K562 (cell line): ENCODE results near the gene PPP1R14C. TPM values are rescaled to one million over a fixed set of nuclear protein-coding genes. Genes with fewer than 3 reads are reported as not detected.

ENCODE experiments used
- ARNT ChIP-seq, 2 experiments: fragments of 450-650 bp; IDR thresholded peaks; 2 replicates each; pipeline ENCODE4 v1.6.1; 2016; ENCODE audit warnings: mild to moderate bottlenecking in 1 of 2
- EZH2 ChIP-seq: IDR thresholded peaks from 2 replicates; pipeline ENCODE4 v1.6.1; 2012; ENCODE audit warnings: low read depth, mild to moderate bottlenecking, inconsistent platforms, low read length, borderline replicate concordance
- FOXJ3 ChIP-seq: sonication (generic); formaldehyde crosslinking; IDR thresholded peaks from 2 replicates; pipeline ENCODE4 v1.4.0; 2020; ENCODE audit warnings: mild to moderate bottlenecking, missing genetic modification reagents
- MAZ ChIP-seq, 2 experiments: fragments of 450-650 bp in 1 of 2; sonication (generic) in 1 of 2; formaldehyde crosslinking; IDR thresholded peaks in 1 of 2; conservative IDR thresholded peaks in 1 of 2; 2 replicates each; pipeline versions ENCODE4 v1.4.0 to v1.5.0; 2020; ENCODE audit warnings: mild to moderate bottlenecking in 1 of 2, missing genetic modification reagents in 1 of 2
- PML ChIP-seq: IDR thresholded peaks from 2 replicates; pipeline ENCODE4 v1.6.1; 2012; ENCODE audit warnings: low read length, inconsistent platforms
- SREBF2 ChIP-seq: sonication (generic); formaldehyde crosslinking; IDR thresholded peaks from 2 replicates; pipeline ENCODE4 v1.4.0; 2020; ENCODE audit warnings: mild to moderate bottlenecking, missing genetic modification reagents
- TAF15 ChIP-seq: fragments of 200-400 bp; formaldehyde crosslinking; IDR thresholded peaks from 2 replicates; pipeline ENCODE4 v1.6.1; 2017; ENCODE audit warnings: mild to moderate bottlenecking, low read depth, low read length, moderate library complexity
- TRIM28 ChIP-seq: fragments of 450-650 bp; IDR thresholded peaks from 2 replicates; pipeline ENCODE4 v1.6.1; 2017
- YBX1 ChIP-seq: fragments of 450-650 bp; IDR thresholded peaks from 2 replicates; pipeline ENCODE4 v1.7.1; 2016; ENCODE audit warnings: mild to moderate bottlenecking
- ZNF766 ChIP-seq: fragments of 200-800 bp; sonication (Bioruptor generic); conservative IDR thresholded peaks from 2 replicates; pipeline ENCODE4 v1.6.1; 2016; ENCODE audit warnings: missing genetic modification characterization, missing compliant biosample characterization
- polyA plus RNA-seq, 8 experiments: library from polyadenylated mRNA; depleted of rRNA in 4 of 8; stranded (reverse) in 5 of 8; unstranded in 3 of 8; fragments of >200 nt; fragmentation: Nextera tagmentation in 2 of 8; fragmentation: Illumina TruSeq in 1 of 8; extraction: Ambion mirVana in 2 of 8; extraction: Trizol in 1 of 8; gene quantifications; 2 replicates each; pipeline versions ENCODE4 v1.2.1 to v1.2.3, GENCODE V29; 2011 to 2014; ENCODE audit warnings: inconsistent platforms in 1 of 8, missing spikeins in 1 of 8
- total RNA-seq, 7 experiments: library from RNA; depleted of rRNA in 6 of 7; stranded (reverse); fragments of >200 nt in 6 of 7; fragmentation: Illumina TruSeq in 2 of 7; extraction: Trizol in 2 of 7; gene quantifications; 2 replicates each; pipeline versions ENCODE4 v1.2.1 to v1.2.3, GENCODE V29; 2011 to 2021; ENCODE audit warnings: low replicate concordance in 1 of 7
- TF ChIP-seq, protein P1 (sequence below): fragments of 450-650 bp; IDR thresholded peaks from 2 replicates; pipeline ENCODE4 v1.6.1; 2016; ENCODE audit warnings: mild to moderate bottlenecking, moderate library complexity
- TF ChIP-seq, protein P2 (sequence below): fragments of 250-450 bp; sonication (Bioruptor Pico); IDR thresholded peaks from 2 replicates; pipeline ENCODE4 v1.8.0; 2021; ENCODE audit warnings: moderate library complexity, mild to moderate bottlenecking, inconsistent platforms
- TF ChIP-seq, protein P3 (sequence below): fragments of 450-650 bp; formaldehyde crosslinking; IDR thresholded peaks from 2 replicates; pipeline ENCODE4 v1.4.0; 2022; ENCODE audit warnings: missing genetic modification characterization

The PPP1R14C gene
- total and polyA plus RNA-seq, 9 of the 15 experiments (the other 6 are each of a cell fraction or from before 2014, with no cell fraction given), result 4.5 to 16.6 (median 11.9) TPM

DNA sequence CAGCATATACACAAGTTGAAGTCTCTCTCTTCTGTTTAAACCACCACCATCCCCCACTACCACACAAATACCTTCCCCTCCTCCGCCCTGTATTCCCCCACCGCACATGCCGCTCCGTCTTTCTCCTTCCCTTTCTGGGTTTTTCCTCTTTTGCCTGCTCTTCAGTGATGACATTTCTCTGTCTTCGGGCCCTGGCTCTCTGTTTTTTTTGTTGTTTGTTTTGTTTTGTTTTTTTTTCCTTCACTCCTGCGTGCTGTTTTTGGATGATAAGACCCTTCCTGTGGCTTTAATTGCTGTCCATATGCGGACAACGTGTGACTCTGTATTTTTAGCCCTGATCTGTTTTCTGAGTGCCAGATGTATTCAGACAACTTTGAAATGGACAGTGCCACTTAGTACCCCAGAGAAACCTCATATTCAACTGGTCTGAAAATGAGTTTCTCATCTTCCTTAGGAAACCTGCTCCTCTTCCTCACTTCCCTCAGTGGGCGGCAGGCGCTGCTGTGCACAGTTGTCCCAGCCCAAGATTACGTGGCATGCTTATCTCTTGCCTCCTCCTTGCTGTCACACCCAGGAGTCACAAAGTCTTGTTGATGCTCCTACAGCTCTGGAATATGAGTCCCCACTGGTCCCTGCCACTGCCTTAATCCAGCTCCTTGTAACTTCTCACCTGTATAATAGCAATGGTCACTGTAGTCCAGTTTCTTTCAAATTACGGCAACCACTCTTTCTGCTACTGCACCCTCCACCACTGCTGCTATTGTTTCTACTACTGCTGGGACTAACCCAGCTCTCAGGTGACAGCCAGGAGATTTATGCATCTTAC lies 8.2 kb downstream of the PPP1R14C start (continued):
- TF ChIP-seq, protein P1, sequence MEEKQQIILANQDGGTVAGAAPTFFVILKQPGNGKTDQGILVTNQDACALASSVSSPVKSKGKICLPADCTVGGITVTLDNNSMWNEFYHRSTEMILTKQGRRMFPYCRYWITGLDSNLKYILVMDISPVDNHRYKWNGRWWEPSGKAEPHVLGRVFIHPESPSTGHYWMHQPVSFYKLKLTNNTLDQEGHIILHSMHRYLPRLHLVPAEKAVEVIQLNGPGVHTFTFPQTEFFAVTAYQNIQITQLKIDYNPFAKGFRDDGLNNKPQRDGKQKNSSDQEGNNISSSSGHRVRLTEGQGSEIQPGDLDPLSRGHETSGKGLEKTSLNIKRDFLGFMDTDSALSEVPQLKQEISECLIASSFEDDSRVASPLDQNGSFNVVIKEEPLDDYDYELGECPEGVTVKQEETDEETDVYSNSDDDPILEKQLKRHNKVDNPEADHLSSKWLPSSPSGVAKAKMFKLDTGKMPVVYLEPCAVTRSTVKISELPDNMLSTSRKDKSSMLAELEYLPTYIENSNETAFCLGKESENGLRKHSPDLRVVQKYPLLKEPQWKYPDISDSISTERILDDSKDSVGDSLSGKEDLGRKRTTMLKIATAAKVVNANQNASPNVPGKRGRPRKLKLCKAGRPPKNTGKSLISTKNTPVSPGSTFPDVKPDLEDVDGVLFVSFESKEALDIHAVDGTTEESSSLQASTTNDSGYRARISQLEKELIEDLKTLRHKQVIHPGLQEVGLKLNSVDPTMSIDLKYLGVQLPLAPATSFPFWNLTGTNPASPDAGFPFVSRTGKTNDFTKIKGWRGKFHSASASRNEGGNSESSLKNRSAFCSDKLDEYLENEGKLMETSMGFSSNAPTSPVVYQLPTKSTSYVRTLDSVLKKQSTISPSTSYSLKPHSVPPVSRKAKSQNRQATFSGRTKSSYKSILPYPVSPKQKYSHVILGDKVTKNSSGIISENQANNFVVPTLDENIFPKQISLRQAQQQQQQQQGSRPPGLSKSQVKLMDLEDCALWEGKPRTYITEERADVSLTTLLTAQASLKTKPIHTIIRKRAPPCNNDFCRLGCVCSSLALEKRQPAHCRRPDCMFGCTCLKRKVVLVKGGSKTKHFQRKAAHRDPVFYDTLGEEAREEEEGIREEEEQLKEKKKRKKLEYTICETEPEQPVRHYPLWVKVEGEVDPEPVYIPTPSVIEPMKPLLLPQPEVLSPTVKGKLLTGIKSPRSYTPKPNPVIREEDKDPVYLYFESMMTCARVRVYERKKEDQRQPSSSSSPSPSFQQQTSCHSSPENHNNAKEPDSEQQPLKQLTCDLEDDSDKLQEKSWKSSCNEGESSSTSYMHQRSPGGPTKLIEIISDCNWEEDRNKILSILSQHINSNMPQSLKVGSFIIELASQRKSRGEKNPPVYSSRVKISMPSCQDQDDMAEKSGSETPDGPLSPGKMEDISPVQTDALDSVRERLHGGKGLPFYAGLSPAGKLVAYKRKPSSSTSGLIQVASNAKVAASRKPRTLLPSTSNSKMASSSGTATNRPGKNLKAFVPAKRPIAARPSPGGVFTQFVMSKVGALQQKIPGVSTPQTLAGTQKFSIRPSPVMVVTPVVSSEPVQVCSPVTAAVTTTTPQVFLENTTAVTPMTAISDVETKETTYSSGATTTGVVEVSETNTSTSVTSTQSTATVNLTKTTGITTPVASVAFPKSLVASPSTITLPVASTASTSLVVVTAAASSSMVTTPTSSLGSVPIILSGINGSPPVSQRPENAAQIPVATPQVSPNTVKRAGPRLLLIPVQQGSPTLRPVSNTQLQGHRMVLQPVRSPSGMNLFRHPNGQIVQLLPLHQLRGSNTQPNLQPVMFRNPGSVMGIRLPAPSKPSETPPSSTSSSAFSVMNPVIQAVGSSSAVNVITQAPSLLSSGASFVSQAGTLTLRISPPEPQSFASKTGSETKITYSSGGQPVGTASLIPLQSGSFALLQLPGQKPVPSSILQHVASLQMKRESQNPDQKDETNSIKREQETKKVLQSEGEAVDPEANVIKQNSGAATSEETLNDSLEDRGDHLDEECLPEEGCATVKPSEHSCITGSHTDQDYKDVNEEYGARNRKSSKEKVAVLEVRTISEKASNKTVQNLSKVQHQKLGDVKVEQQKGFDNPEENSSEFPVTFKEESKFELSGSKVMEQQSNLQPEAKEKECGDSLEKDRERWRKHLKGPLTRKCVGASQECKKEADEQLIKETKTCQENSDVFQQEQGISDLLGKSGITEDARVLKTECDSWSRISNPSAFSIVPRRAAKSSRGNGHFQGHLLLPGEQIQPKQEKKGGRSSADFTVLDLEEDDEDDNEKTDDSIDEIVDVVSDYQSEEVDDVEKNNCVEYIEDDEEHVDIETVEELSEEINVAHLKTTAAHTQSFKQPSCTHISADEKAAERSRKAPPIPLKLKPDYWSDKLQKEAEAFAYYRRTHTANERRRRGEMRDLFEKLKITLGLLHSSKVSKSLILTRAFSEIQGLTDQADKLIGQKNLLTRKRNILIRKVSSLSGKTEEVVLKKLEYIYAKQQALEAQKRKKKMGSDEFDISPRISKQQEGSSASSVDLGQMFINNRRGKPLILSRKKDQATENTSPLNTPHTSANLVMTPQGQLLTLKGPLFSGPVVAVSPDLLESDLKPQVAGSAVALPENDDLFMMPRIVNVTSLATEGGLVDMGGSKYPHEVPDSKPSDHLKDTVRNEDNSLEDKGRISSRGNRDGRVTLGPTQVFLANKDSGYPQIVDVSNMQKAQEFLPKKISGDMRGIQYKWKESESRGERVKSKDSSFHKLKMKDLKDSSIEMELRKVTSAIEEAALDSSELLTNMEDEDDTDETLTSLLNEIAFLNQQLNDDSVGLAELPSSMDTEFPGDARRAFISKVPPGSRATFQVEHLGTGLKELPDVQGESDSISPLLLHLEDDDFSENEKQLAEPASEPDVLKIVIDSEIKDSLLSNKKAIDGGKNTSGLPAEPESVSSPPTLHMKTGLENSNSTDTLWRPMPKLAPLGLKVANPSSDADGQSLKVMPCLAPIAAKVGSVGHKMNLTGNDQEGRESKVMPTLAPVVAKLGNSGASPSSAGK, result peak; percentile 67; the same call in 1 of the 2 replicates
- TF ChIP-seq ZNF766 (CRISPR knock-in tag) (peak; percentile 96), PML (peak; percentile 89), MAZ (CRISPR knock-in tag; conservative IDR thresholded peaks at IDR 0.05 in 1 of 2, IDR thresholded peaks at IDR 0.05 in 1 of 2) (peak; percentile 39 to 72; a peak in 3 of 4 replicates), EZH2 (no peak), FOXJ3 (CRISPR knock-in tag) (peak; percentile 38; the same call in 1 of the 2 replicates), TRIM28 (peak; percentile 77; the same call in 1 of the 2 replicates), SREBF2 (no peak), YBX1 (no peak), ARNT (IDR thresholded peaks at IDR 0.05) (peak; percentile 90 to 94), TAF15 (no peak)
- TF ChIP-seq, protein P2, sequence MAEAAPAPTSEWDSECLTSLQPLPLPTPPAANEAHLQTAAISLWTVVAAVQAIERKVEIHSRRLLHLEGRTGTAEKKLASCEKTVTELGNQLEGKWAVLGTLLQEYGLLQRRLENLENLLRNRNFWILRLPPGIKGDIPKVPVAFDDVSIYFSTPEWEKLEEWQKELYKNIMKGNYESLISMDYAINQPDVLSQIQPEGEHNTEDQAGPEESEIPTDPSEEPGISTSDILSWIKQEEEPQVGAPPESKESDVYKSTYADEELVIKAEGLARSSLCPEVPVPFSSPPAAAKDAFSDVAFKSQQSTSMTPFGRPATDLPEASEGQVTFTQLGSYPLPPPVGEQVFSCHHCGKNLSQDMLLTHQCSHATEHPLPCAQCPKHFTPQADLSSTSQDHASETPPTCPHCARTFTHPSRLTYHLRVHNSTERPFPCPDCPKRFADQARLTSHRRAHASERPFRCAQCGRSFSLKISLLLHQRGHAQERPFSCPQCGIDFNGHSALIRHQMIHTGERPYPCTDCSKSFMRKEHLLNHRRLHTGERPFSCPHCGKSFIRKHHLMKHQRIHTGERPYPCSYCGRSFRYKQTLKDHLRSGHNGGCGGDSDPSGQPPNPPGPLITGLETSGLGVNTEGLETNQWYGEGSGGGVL (CRISPR knock-in tag), result no peak
- TF ChIP-seq, protein P3, sequence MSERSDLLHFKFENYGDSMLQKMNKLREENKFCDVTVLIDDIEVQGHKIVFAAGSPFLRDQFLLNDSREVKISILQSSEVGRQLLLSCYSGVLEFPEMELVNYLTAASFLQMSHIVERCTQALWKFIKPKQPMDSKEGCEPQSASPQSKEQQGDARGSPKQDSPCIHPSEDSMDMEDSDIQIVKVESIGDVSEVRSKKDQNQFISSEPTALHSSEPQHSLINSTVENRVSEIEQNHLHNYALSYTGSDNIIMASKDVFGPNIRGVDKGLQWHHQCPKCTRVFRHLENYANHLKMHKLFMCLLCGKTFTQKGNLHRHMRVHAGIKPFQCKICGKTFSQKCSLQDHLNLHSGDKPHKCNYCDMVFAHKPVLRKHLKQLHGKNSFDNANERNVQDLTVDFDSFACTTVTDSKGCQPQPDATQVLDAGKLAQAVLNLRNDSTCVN (CRISPR knock-in tag), result 0 out of 2 replicates have a peak, but pooled peaks have one; percentile 70
